ENCODE results near the gene XCL2. TPM values are rescaled to one million over a fixed set of nuclear protein-coding genes. Genes with fewer than 3 reads are reported as not detected.
"Not testable (repeated sequence)": the region's sequence is repeated elsewhere in the genome, so short reads cannot be mapped to it uniquely, and the experiment has no call there.

Gene XCL2, protein sequence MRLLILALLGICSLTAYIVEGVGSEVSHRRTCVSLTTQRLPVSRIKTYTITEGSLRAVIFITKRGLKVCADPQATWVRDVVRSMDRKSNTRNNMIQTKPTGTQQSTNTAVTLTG
- total RNA-seq = 10 to 100 TPM; 15.7 to 51.0 TPM

- Mint-ChIP-seq H3K4me1 (ENCODE audit: low read depth) (peaks cover 16% of the 10 kb centered on the region), H3K4me3 (peak within 1 kb of the TSS; percentile 15 to 68)
- DNase-seq; H3K27me3 Mint-ChIP-seq (ENCODE audit: low read depth); H3K36me3 Mint-ChIP-seq (ENCODE audit: insufficient read depth in 2 of 2); H3K27ac Mint-ChIP-seq; H3K9me3 Mint-ChIP-seq: not testable (repeated sequence)
- peak; percentile 59 to 75 for ATAC-seq (replicated peaks in 1 of 2)
Measured at GRCh38 chr1:168543840-168544498, at the start of gene XCL2. Gene XCL2 (minus strand): TSS chr1:168543997. CDS start chr1:168543964, 33 bp downstream.

GRCh38 chr1:168591641-168592250 lies 47.9 kb upstream of the XCL2 start:
- DNase-seq (no peak), ATAC-seq (replicated peaks in 1 of 2) (no peak)
- Mint-ChIP-seq H3K9me3 (peaks cover 3 to 5% of the 10 kb centered on the region in 2 donors), H3K36me3 (ENCODE audit: insufficient read depth in 2 of 2) (peaks cover 4 to 5% of the 10 kb centered on the region in 2 donors), H3K4me3 (no peak overlapping the region), H3K4me1 (ENCODE audit: low read depth) (no peaks in the 10 kb centered on the region), H3K27me3 (ENCODE audit: low read depth) (no peaks in the 10 kb centered on the region), H3K27ac (peak overlapping the region; percentile 30)

- DNase-seq (no peak), ATAC-seq (replicated peaks in 1 of 2) (no peak)
- peaks cover 4 to 5% of the 10 kb centered on the region in 2 donors for H3K36me3 Mint-ChIP-seq (ENCODE audit: insufficient read depth in 2 of 2)
- H3K4me1 Mint-ChIP-seq (ENCODE audit: low read depth) = no peaks in the 10 kb centered on the region
- H3K4me3 Mint-ChIP-seq = no peak overlapping the region
- H3K27ac Mint-ChIP-seq = no peak overlapping the region
- peaks cover 3 to 5% of the 10 kb centered on the region in 2 donors for H3K9me3 Mint-ChIP-seq
- no peaks in the 10 kb centered on the region for H3K27me3 Mint-ChIP-seq (ENCODE audit: low read depth)
Measured at GRCh38 chr1:168591066-168591465, 47.3 kb upstream of the XCL2 start.

- ATAC-seq (replicated peaks in 1 of 2) = no peak
- Mint-ChIP-seq H3K9me3 (peaks cover 3 to 5% of the 10 kb centered on the region in 2 donors), H3K4me3 (no peak overlapping the region), H3K27ac (no peak overlapping the region), H3K27me3 (ENCODE audit: low read depth) (no peaks in the 10 kb centered on the region), H3K4me1 (ENCODE audit: low read depth) (no peaks in the 10 kb centered on the region), H3K36me3 (ENCODE audit: insufficient read depth in 2 of 2) (peaks cover 4 to 5% of the 10 kb centered on the region in 2 donors)
- no peak for DNase-seq
Measured at GRCh38 chr1:168589167-168589566, 45.4 kb upstream of the XCL2 start.

DNA sequence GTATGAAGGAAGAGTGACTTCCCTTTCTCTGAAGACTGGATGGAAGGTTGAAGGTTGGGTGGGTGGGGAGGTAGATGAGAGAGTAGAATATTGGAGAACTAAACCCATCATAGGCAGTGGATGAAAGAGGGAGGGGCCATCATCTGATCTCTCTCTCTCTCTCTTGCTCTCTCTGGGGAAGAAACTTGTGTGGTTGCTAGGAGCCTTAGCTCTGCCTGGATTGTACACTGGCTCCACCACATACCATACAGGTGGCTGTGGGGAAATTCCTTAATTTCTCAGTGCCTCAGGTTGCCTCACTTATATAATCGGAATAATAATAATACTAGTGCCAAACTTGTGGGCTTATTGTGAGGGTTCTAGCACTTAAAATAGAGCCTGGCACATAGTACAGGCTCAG lies 42.1 kb upstream of the XCL2 start:
- Mint-ChIP-seq H3K4me1 (ENCODE audit: low read depth) (no peaks in the 10 kb centered on the region), H3K27ac (no peak overlapping the region), H3K9me3 (peaks cover 3 to 5% of the 10 kb centered on the region in 2 donors), H3K27me3 (ENCODE audit: low read depth) (no peaks in the 10 kb centered on the region), H3K4me3 (no peak overlapping the region), H3K36me3 (ENCODE audit: insufficient read depth in 2 of 2) (peaks cover 4 to 5% of the 10 kb centered on the region in 2 donors)
- ATAC-seq (replicated peaks in 1 of 2) = no peak
- DNase-seq = no peak

- no peak for ATAC-seq (replicated peaks in 1 of 2)
- H3K9me3 Mint-ChIP-seq = peaks cover 3 to 5% of the 10 kb centered on the region in 2 donors
- no peak for DNase-seq
- H3K27me3 Mint-ChIP-seq (ENCODE audit: low read depth) = no peaks in the 10 kb centered on the region
- peaks cover 2% of the 10 kb centered on the region for H3K4me1 Mint-ChIP-seq (ENCODE audit: low read depth)
- peaks cover 4 to 5% of the 10 kb centered on the region in 2 donors for H3K36me3 Mint-ChIP-seq (ENCODE audit: insufficient read depth in 2 of 2)
- no peak overlapping the region for H3K27ac Mint-ChIP-seq
- H3K4me3 Mint-ChIP-seq = no peak overlapping the region
Measured at GRCh38 chr1:168585191-168585590, 41.4 kb upstream of the XCL2 start.

GRCh38 chr1:168583571-168583970 lies 39.8 kb upstream of the XCL2 start:
- Mint-ChIP-seq H3K27ac (no peak overlapping the region), H3K27me3 (ENCODE audit: low read depth) (no peaks in the 10 kb centered on the region), H3K4me1 (ENCODE audit: low read depth) (peaks cover 12% of the 10 kb centered on the region), H3K4me3 (no peak overlapping the region), H3K36me3 (ENCODE audit: insufficient read depth in 2 of 2) (peaks cover 4 to 5% of the 10 kb centered on the region in 2 donors), H3K9me3 (peaks cover 3 to 5% of the 10 kb centered on the region in 2 donors)
- ATAC-seq (replicated peaks in 1 of 2) (no peak), DNase-seq (no peak)

GRCh38 chr1:168582688-168583336 lies 39.0 kb upstream of the XCL2 start:
- no peaks in the 10 kb centered on the region for H3K27me3 Mint-ChIP-seq (ENCODE audit: low read depth)
- H3K4me1 Mint-ChIP-seq (ENCODE audit: low read depth) = peaks cover 13% of the 10 kb centered on the region
- peaks cover 3 to 5% of the 10 kb centered on the region in 2 donors for H3K9me3 Mint-ChIP-seq
- H3K36me3 Mint-ChIP-seq (ENCODE audit: insufficient read depth in 2 of 2) = peaks cover 2 to 4% of the 10 kb centered on the region in 2 donors
- DNase-seq = no peak
- no peak overlapping the region for H3K27ac Mint-ChIP-seq
- no peak overlapping the region for H3K4me3 Mint-ChIP-seq
- ATAC-seq (replicated peaks in 1 of 2) = no peak

DNA sequence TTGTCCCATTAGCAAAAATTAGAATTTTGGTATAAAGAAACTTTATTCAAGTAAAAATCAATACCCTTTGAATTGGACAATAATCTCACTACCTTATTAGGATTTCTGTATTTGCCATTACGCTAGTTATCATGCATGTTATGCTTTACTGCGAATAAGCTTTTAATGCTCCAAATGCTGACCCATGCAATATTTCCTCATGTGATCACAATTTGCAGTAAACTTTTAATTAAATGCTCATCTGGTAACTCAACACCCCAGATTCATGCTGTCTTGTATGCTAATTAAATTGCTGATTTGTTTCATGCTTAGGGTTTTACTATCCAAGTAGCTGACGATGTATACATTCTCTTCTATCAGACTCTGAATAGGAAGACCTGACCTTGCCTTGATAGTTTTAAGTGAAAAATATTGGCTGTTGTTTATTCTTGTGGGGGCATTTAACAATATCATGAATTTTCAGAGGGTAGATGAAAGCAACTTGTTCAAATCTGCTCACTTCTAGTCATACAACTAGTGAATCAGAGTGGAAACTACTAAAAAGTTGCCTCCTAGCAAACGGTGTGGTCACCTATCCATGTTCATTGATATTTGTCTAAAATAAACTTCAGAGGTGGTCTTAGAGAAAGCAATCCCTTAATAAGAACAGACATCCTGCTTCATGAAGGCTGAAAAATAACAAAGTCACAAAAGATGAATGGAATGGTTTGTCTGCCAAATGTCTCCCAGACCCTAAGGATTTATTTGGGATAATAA lies 38.2 kb upstream of the XCL2 start:
- ATAC-seq (replicated peaks in 1 of 2) (no peak), DNase-seq (no peak)
- Mint-ChIP-seq H3K4me1 (ENCODE audit: low read depth) (peaks cover 13% of the 10 kb centered on the region), H3K9me3 (no peaks in the 10 kb centered on the region), H3K27me3 (ENCODE audit: low read depth) (no peaks in the 10 kb centered on the region), H3K4me3 (no peak overlapping the region), H3K27ac (no peak overlapping the region), H3K36me3 (ENCODE audit: insufficient read depth in 2 of 2) (no peaks in the 10 kb centered on the region)

GRCh38 chr1:168580991-168581390 lies 37.2 kb upstream of the XCL2 start:
- H3K9me3 Mint-ChIP-seq; H3K27me3 Mint-ChIP-seq (ENCODE audit: low read depth); H3K27ac Mint-ChIP-seq; H3K4me3 Mint-ChIP-seq; H3K36me3 Mint-ChIP-seq (ENCODE audit: insufficient read depth in 2 of 2); ATAC-seq (replicated peaks in 1 of 2); DNase-seq: not testable (repeated sequence)
- peaks cover 18% of the 10 kb centered on the region for H3K4me1 Mint-ChIP-seq (ENCODE audit: low read depth)

DNA sequence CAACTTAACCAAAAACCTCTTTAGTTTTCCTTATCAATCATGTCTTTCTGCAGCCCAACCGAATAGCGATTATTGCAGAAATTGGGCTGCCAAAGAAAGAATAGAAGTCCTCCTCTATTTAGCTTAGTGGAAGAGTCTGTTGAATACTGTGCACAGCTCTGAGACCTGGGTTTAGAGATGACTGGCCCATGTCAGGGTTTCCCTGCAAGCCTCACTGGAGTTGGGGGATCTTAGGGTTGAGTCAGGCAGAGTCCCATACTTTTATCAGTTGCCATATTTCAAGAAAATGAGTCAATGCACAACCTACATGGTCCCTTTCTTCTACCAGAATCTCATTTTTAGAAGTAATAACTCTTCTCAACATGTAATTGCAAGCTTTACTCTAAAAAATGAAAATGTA lies 36.5 kb upstream of the XCL2 start:
- DNase-seq (peak; percentile 20 to 33), ATAC-seq (replicated peaks in 1 of 2) (peak; percentile 77 to 85)
- H3K4me1 Mint-ChIP-seq (ENCODE audit: low read depth) = peaks cover 18% of the 10 kb centered on the region
- H3K36me3 Mint-ChIP-seq (ENCODE audit: insufficient read depth in 2 of 2); H3K27ac Mint-ChIP-seq; H3K4me3 Mint-ChIP-seq; H3K27me3 Mint-ChIP-seq (ENCODE audit: low read depth); H3K9me3 Mint-ChIP-seq: not testable (repeated sequence)

GRCh38 chr1:168578531-168579185 lies 34.9 kb upstream of the XCL2 start:
- H3K27me3 Mint-ChIP-seq (ENCODE audit: low read depth); DNase-seq; H3K36me3 Mint-ChIP-seq (ENCODE audit: insufficient read depth in 2 of 2); ATAC-seq (replicated peaks in 1 of 2); H3K9me3 Mint-ChIP-seq; H3K27ac Mint-ChIP-seq: not testable (repeated sequence)
- H3K4me3 Mint-ChIP-seq = peak overlapping the region; percentile 19 to 39
- H3K4me1 Mint-ChIP-seq (ENCODE audit: low read depth) = peaks cover 31% of the 10 kb centered on the region
